Fibroblast of lung (primary cell): ENCODE results near the gene PLAAT3. TPM values are rescaled to one million over a fixed set of nuclear protein-coding genes. Genes with fewer than 3 reads are reported as not detected.
"Not testable (repeated sequence)": the region's sequence is repeated elsewhere in the genome, so short reads cannot be mapped to it uniquely, and the experiment has no call there.

ENCODE experiments used
- DNase-seq, 2 donors: peaks; one replicate each; pipeline versions ENCODE4 v3.0.0 to v3.0.0-alpha.2; 2010; ENCODE audit warnings: low read depth in 2 of 2
- H2AFZ ChIP-seq: 2 replicates; pipeline ENCODE4 v1.5.1; 2012; ENCODE audit warnings: low read length, control low read depth, inconsistent platforms
- H3K27ac ChIP-seq: 2 replicates; pipeline ENCODE4 v1.5.1; 2011; ENCODE audit warnings: low read length, control low read depth; ENCODE audit not compliant: insufficient read depth
- H3K27me3 ChIP-seq: 2 replicates; pipeline ENCODE4 v1.5.1; 2011; ENCODE audit warnings: mild to moderate bottlenecking, low read length; ENCODE audit not compliant: control insufficient read depth, insufficient read depth
- H3K36me3 ChIP-seq: 2 replicates; pipeline ENCODE4 v1.5.1; 2011; ENCODE audit warnings: low read length; ENCODE audit not compliant: control insufficient read depth, insufficient read depth
- H3K4me1 ChIP-seq: 2 replicates; pipeline ENCODE4 v1.5.1; 2011; ENCODE audit warnings: low read length; ENCODE audit not compliant: control insufficient read depth, insufficient read depth; ENCODE audit errors: extremely low read depth
- H3K4me2 ChIP-seq: 2 replicates; pipeline ENCODE4 v1.5.1; 2011; ENCODE audit warnings: low read length, control low read depth; ENCODE audit not compliant: insufficient read depth; ENCODE audit errors: extremely low read depth
- H3K4me3 ChIP-seq, 4 experiments: fragments of 200-600 bp in 1 of 4; sonication (generic) in 1 of 4; replicated peaks in 1 of 4; 2 replicates each; pipeline ENCODE4 v1.5.1; 2011 to 2016; ENCODE audit warnings: low read length in 4 of 4, low read depth in 3 of 4, mild to moderate bottlenecking in 3 of 4, control low read depth in 2 of 4, inconsistent platforms in 1 of 4, mixed read lengths in 1 of 4; ENCODE audit not compliant: insufficient read depth in 1 of 4; ENCODE audit errors: control extremely low read depth in 1 of 4
- H3K79me2 ChIP-seq: 2 replicates; pipeline ENCODE4 v1.5.1; 2012; ENCODE audit warnings: mild to moderate bottlenecking, low read length, inconsistent platforms; ENCODE audit not compliant: control insufficient read depth, insufficient read depth
- H3K9ac ChIP-seq: 2 replicates; pipeline ENCODE4 v1.5.1; 2011; ENCODE audit warnings: mild to moderate bottlenecking, low read length, control low read depth; ENCODE audit not compliant: insufficient read depth
- H3K9me3 ChIP-seq: 2 replicates; pipeline ENCODE4 v1.5.1; 2012; ENCODE audit warnings: low read depth, low read length; ENCODE audit not compliant: control insufficient read depth, insufficient read depth
- H4K20me1 ChIP-seq: 2 replicates; pipeline ENCODE4 v1.5.1; 2011; ENCODE audit warnings: low read length; ENCODE audit not compliant: control insufficient read depth, insufficient read depth; ENCODE audit errors: extremely low read depth
- EZH2 ChIP-seq: IDR thresholded peaks from 2 replicates; pipeline ENCODE4 v1.5.1; 2012; ENCODE audit warnings: low read length, control low read depth, mild to moderate bottlenecking; ENCODE audit errors: missing control alignments
- polyA plus RNA-seq, 2 donors: library from polyadenylated mRNA; depleted of rRNA in 1 of 2; stranded (reverse) in 1 of 2; unstranded in 1 of 2; fragments of >200 nt; gene quantifications; 2 replicates each; pipeline ENCODE4 v1.2.1, GENCODE V29; 2011 to 2012; ENCODE audit warnings: missing spikeins in 1 of 2
- total RNA-seq: library from RNA; depleted of rRNA; stranded (reverse); fragments of >200 nt; gene quantifications from 2 replicates; pipeline ENCODE4 v1.2.1, GENCODE V29; 2014
- TF ChIP-seq, protein P1 (sequence below), 2 donors: IDR thresholded peaks in 1 of 2; conservative IDR thresholded peaks in 1 of 2; 1 replicate in 1 of 2; 2 replicates in 1 of 2; pipeline ENCODE4 v1.5.1; 2011 to 2012; ENCODE audit warnings: low read length in 2 of 2, control low read depth in 1 of 2, inconsistent platforms in 1 of 2, low read depth in 1 of 2, mild to moderate bottlenecking in 1 of 2

The PLAAT3 gene
- total and polyA plus RNA-seq, 2 donors (not counting 1 experiment from before 2014, with no cell fraction given), result 11.4 to 45.4 TPM

DNA sequence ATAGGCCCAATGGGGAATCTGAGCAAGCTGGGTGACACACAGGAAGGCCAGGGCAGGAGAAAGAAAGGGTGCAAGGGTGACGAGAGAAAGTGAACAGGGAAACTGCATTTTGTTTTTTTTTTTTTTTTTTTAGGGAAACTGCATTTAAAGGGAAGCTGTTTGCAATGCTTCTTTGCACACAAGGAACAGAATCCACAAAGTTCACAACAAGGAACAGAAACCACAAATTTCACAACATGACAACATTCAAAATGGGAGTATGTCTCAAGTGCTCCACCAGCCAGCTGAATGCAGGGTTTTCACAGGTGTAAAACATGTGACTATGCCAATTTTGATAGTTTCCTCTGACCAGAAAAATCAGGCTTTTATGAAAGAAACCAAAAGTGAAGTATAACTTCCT lies 6.8 kb upstream of the PLAAT3 start:
- Histone ChIP-seq H2AFZ (no peak overlapping the region), H3K36me3 (no peaks in the 10 kb centered on the region), H3K4me1 (no peaks in the 10 kb centered on the region), H3K9ac (no peak overlapping the region), H3K79me2 (no peaks in the 10 kb centered on the region), H3K4me2 (no peak overlapping the region), H3K27ac (no peak overlapping the region), H3K27me3 (no peaks in the 10 kb centered on the region), H3K9me3 (no peaks in the 10 kb centered on the region), H4K20me1 (no peaks in the 10 kb centered on the region), H3K4me3 (no peak overlapping the region)
- TF ChIP-seq, protein P1, sequence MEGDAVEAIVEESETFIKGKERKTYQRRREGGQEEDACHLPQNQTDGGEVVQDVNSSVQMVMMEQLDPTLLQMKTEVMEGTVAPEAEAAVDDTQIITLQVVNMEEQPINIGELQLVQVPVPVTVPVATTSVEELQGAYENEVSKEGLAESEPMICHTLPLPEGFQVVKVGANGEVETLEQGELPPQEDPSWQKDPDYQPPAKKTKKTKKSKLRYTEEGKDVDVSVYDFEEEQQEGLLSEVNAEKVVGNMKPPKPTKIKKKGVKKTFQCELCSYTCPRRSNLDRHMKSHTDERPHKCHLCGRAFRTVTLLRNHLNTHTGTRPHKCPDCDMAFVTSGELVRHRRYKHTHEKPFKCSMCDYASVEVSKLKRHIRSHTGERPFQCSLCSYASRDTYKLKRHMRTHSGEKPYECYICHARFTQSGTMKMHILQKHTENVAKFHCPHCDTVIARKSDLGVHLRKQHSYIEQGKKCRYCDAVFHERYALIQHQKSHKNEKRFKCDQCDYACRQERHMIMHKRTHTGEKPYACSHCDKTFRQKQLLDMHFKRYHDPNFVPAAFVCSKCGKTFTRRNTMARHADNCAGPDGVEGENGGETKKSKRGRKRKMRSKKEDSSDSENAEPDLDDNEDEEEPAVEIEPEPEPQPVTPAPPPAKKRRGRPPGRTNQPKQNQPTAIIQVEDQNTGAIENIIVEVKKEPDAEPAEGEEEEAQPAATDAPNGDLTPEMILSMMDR (conservative IDR thresholded peaks at IDR 0.05 in 1 of 2, IDR thresholded peaks at IDR 0.05 in 1 of 2; ENCODE audit: low read depth in 1 of 2, low read length in 2 of 2), result no peak
- TF ChIP-seq EZH2, result no peak
- no peak for DNase-seq

DNA sequence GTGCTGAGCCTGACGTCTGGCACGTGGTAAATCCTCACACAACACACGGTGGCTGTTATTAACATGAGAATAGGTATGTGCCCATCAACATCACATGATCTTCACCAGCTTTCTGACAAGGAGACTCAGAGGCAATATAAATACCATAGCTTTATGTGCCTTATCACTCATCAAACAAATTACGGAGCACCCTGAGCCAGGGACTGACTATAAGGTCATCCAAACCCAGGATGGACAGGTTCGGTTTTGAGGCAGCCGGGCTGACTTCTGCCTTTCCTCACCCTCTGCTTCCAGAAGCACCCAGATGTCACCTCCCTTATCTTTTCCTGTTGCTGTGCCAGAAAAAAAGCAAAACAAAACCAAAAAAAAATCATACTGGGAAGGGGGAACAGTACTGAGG lies 5.7 kb upstream of the PLAAT3 start:
- Histone ChIP-seq H3K9me3 (no peaks in the 10 kb centered on the region), H3K4me2 (no peak overlapping the region), H3K27ac (no peak overlapping the region), H3K9ac (no peak overlapping the region), H3K27me3 (no peaks in the 10 kb centered on the region), H4K20me1 (no peaks in the 10 kb centered on the region), H3K79me2 (no peaks in the 10 kb centered on the region), H3K4me3 (no peak overlapping the region), H2AFZ (no peak overlapping the region), H3K4me1 (no peaks in the 10 kb centered on the region), H3K36me3 (no peaks in the 10 kb centered on the region)
- TF ChIP-seq EZH2, result no peak
- TF ChIP-seq, protein P1 (conservative IDR thresholded peaks at IDR 0.05 in 1 of 2, IDR thresholded peaks at IDR 0.05 in 1 of 2; ENCODE audit: low read depth in 1 of 2, low read length in 2 of 2), result no peak
- DNase-seq, result no peak

DNA sequence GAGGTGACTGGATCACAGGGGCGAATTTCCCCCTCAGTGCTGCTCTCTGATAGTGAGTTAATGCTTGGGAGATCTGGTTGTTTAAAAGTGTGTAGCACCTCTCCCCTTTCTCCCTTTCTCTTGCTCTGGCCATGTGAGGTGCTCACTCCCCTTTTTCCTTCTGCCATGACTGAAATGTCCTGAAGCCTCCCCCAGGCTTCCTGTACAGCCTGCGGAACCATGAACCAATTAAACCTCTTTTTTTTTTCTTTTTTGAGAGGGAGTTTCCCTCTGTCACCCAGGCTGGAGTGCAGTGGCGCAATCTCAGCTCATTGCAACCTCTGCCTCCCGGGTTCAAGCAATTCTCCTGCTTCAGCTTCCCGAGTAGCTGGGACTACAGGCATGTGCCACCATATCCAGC lies 3.5 kb upstream of the PLAAT3 start:
- not testable (repeated sequence) for H3K9ac ChIP-seq, H4K20me1 ChIP-seq, H3K79me2 ChIP-seq, DNase-seq, H2AFZ ChIP-seq, H3K27ac ChIP-seq, H3K4me1 ChIP-seq, H3K4me3 ChIP-seq, H3K27me3 ChIP-seq, H3K36me3 ChIP-seq, H3K4me2 ChIP-seq, H3K9me3 ChIP-seq
